ENCODE measurements around the gene PAPOLA. TPM values are rescaled to one million over a fixed set of nuclear protein-coding genes. Genes with fewer than 3 reads are reported as not detected.

The PAPOLA gene
- total RNA-seq, 1 donor from 2014 or later = 188 TPM

DNA sequence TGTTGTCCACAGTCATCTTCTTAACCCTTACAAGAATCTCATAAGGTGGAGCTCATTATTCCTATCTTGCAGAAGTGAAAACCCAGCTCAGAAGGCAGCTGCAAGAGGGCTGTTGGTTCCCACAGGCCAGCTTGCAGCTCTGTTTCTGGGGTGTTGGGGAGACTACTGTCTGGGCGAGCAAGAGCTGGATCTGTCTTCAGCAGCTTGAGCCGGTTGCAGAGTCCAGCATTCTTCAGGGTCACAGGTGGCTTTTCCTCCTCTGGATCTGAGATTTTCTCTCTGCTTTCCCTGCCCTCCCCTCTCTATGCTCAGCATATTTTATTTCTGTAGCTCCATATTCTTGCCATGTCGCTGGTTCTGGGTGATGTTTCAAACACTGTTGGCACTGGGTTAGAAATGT lies 87.4 kb downstream of the PAPOLA start:
- no peak overlapping the region for H3K4me3 Mint-ChIP-seq (ENCODE audit: unreplicated experiment)
- H3K4me1 ChIP-seq (ENCODE audit: insufficient read depth, low read length) = peaks cover 7% of the 10 kb centered on the region
- peaks cover 14% of the 10 kb centered on the region for H3K27me3 Mint-ChIP-seq (ENCODE audit: low read depth, unreplicated experiment)
- no peak overlapping the region for H3K4me2 ChIP-seq (ENCODE audit: low read length)
- H3K9ac ChIP-seq (ENCODE audit: low read length) = no peak overlapping the region
- H3K27me3 ChIP-seq (ENCODE audit: insufficient read depth, low read length) = peaks cover 11% of the 10 kb centered on the region
- no peak overlapping the region for H3K27ac Mint-ChIP-seq (ENCODE audit: unreplicated experiment)
- no peak overlapping the region for H2AFZ ChIP-seq (ENCODE audit: low read depth, low read length)
- no peaks in the 10 kb centered on the region for H3K36me3 ChIP-seq (ENCODE audit: insufficient read depth, low read length)
- H3K4me1 Mint-ChIP-seq (ENCODE audit: low read depth, unreplicated experiment) = no peaks in the 10 kb centered on the region
- no peak for FAIRE-seq
- H3K79me2 ChIP-seq (ENCODE audit: insufficient read depth, low read length) = no peaks in the 10 kb centered on the region
- no peaks in the 10 kb centered on the region for H3K36me3 Mint-ChIP-seq (ENCODE audit: low read depth, unreplicated experiment)
- H3K27ac ChIP-seq (ENCODE audit: low read depth, low read length) = no peak overlapping the region
- DNase-seq (ENCODE audit: low read depth) = no peak
- H3K9me3 Mint-ChIP-seq (ENCODE audit: unreplicated experiment) = no peaks in the 10 kb centered on the region
- no peak for TF ChIP-seq EZH2 (IDR thresholded peaks at IDR 0.05; ENCODE audit: insufficient read depth, low read length)
- TF ChIP-seq, protein P1, sequence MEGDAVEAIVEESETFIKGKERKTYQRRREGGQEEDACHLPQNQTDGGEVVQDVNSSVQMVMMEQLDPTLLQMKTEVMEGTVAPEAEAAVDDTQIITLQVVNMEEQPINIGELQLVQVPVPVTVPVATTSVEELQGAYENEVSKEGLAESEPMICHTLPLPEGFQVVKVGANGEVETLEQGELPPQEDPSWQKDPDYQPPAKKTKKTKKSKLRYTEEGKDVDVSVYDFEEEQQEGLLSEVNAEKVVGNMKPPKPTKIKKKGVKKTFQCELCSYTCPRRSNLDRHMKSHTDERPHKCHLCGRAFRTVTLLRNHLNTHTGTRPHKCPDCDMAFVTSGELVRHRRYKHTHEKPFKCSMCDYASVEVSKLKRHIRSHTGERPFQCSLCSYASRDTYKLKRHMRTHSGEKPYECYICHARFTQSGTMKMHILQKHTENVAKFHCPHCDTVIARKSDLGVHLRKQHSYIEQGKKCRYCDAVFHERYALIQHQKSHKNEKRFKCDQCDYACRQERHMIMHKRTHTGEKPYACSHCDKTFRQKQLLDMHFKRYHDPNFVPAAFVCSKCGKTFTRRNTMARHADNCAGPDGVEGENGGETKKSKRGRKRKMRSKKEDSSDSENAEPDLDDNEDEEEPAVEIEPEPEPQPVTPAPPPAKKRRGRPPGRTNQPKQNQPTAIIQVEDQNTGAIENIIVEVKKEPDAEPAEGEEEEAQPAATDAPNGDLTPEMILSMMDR (IDR thresholded peaks at IDR 0.05; ENCODE audit: insufficient read depth, low read depth, low read length) = no peak
- no peak overlapping the region for H3K4me3 ChIP-seq (ENCODE audit: insufficient read depth, low read depth, low read length)
- no peaks in the 10 kb centered on the region for H4K20me1 ChIP-seq (ENCODE audit: insufficient read depth, low read length)
- H3K9me3 ChIP-seq (ENCODE audit: insufficient read depth, low read depth, low read length) = no peaks in the 10 kb centered on the region

DNA sequence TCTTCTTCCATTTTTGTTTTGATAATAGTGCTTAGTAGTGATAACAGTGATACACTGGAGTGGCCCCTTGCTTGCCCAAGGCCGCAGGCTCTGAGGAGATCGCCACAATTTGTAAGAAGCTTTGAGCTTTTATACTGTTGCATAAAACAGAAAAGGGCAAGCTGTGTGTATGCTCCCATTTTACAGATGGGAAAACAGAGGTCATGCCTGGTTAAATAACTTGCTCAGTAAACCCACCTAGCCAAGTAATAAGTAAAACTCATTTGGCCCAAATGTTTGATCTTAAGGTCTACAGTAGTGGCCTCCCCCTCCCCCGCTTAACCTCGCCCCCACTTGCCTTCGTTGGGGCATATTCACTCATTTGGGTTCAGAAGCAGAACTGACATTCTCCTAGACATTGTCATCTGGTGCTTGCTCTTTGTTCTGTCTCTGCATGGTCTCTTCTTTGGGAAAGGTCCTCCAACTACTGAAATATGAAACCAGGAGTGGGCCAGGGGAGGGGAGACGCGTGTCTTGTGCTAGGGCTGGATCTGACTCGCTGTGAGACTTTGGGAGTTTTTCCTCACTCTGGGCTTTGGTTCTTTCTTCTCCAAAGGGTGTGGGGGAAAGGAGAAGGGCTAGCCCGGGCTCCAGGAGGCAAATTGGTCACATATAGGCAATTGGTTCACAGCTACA lies 88.1 kb downstream of the PAPOLA start:
- Mint-ChIP-seq H3K36me3 (ENCODE audit: low read depth, unreplicated experiment) (no peaks in the 10 kb centered on the region), H3K4me3 (ENCODE audit: unreplicated experiment) (no peak overlapping the region)
- no peak for DNase-seq (ENCODE audit: low read depth)

More for the DNA sequence above, 88.1 kb downstream of the PAPOLA start:
- H3K27ac ChIP-seq (ENCODE audit: low read depth, low read length) = no peak overlapping the region
- no peak overlapping the region for H3K27ac Mint-ChIP-seq (ENCODE audit: unreplicated experiment)
- no peaks in the 10 kb centered on the region for H3K36me3 ChIP-seq (ENCODE audit: insufficient read depth, low read length)
- H3K79me2 ChIP-seq (ENCODE audit: insufficient read depth, low read length) = no peaks in the 10 kb centered on the region
- H3K27me3 ChIP-seq (ENCODE audit: insufficient read depth, low read length) = peaks cover 5% of the 10 kb centered on the region
- no peaks in the 10 kb centered on the region for H3K9me3 ChIP-seq (ENCODE audit: insufficient read depth, low read depth, low read length)
- peaks cover 7% of the 10 kb centered on the region for H3K4me1 ChIP-seq (ENCODE audit: insufficient read depth, low read length)
- no peaks in the 10 kb centered on the region for H3K4me1 Mint-ChIP-seq (ENCODE audit: low read depth, unreplicated experiment)
- no peak overlapping the region for H2AFZ ChIP-seq (ENCODE audit: low read depth, low read length)
- no peak overlapping the region for H3K4me2 ChIP-seq (ENCODE audit: low read length)
- no peak for FAIRE-seq
- no peaks in the 10 kb centered on the region for H4K20me1 ChIP-seq (ENCODE audit: insufficient read depth, low read length)
- no peak for TF ChIP-seq EZH2 (IDR thresholded peaks at IDR 0.05; ENCODE audit: insufficient read depth, low read length)
- TF ChIP-seq, protein P1 (IDR thresholded peaks at IDR 0.05; ENCODE audit: insufficient read depth, low read depth, low read length) = no peak
- no peak overlapping the region for H3K9ac ChIP-seq (ENCODE audit: low read length)
- no peaks in the 10 kb centered on the region for H3K9me3 Mint-ChIP-seq (ENCODE audit: unreplicated experiment)
- H3K27me3 Mint-ChIP-seq (ENCODE audit: low read depth, unreplicated experiment) = peaks cover 14% of the 10 kb centered on the region
- no peak overlapping the region for H3K4me3 ChIP-seq (ENCODE audit: insufficient read depth, low read depth, low read length)
